IPS-20b (cell line): Measurements from ENCODE around the gene RERE.

Experiments
- H3K27ac ChIP-seq: one replicate; pipeline ENCODE4 v1.5.1; 2013; ENCODE audit warnings: low read length
- H3K27me3 ChIP-seq: 2 replicates; pipeline ENCODE4 v1.6.1; 2013; ENCODE audit warnings: mild to moderate bottlenecking, low read length, inconsistent platforms; ENCODE audit not compliant: insufficient read depth
- H3K36me3 ChIP-seq: 2 replicates; pipeline ENCODE4 v1.6.1; 2013; ENCODE audit warnings: low read depth, mild to moderate bottlenecking, inconsistent platforms, low read length, moderate library complexity; ENCODE audit not compliant: insufficient read depth
- H3K4me1 ChIP-seq: 2 replicates; pipeline ENCODE4 v1.6.1; 2013; ENCODE audit warnings: mild to moderate bottlenecking, control low read depth, inconsistent platforms, low read length, moderate library complexity; ENCODE audit not compliant: insufficient read depth
- H3K4me3 ChIP-seq: 2 replicates; pipeline ENCODE4 v1.5.1; 2013; ENCODE audit warnings: mild to moderate bottlenecking, low read length, inconsistent platforms
- H3K9ac ChIP-seq: 2 replicates; pipeline ENCODE4 v1.6.1; 2013; ENCODE audit warnings: low read depth, mild to moderate bottlenecking, inconsistent platforms, low read length, moderate library complexity
- H3K9me3 ChIP-seq: 2 replicates; pipeline ENCODE4 v1.6.1; 2013; ENCODE audit warnings: mild to moderate bottlenecking, low read depth, low read length, inconsistent platforms; ENCODE audit not compliant: insufficient read depth

RERE gene

GRCh38 chr1:8583031-8583430, 234.4 kb downstream of the RERE start:
- Histone ChIP-seq H3K27me3 (no peaks in the 10 kb centered on the region), H3K27ac (no peak overlapping the region), H3K4me1 (no peaks in the 10 kb centered on the region; the same call in 1 of the 2 replicates), H3K36me3 (peaks cover 4% of the 10 kb centered on the region; the same call in 1 of the 2 replicates), H3K9me3 (no peaks in the 10 kb centered on the region), H3K4me3 (no peak overlapping the region), H3K9ac (no peak overlapping the region)

- H3K36me3 ChIP-seq, result peaks cover 5% of the 10 kb centered on the region; the same call in 1 of the 2 replicates
- H3K27ac ChIP-seq, result no peak overlapping the region
Measured at GRCh38 chr1:8580566-8580965, 236.9 kb downstream of the RERE start.

GRCh38 chr1:8578936-8579335, 238.5 kb downstream of the RERE start:
- Histone ChIP-seq H3K36me3 (peaks cover 5% of the 10 kb centered on the region; the same call in 1 of the 2 replicates), H3K4me1 (no peaks in the 10 kb centered on the region), H3K4me3 (no peak overlapping the region), H3K27ac (no peak overlapping the region), H3K9ac (no peak overlapping the region), H3K27me3 (no peaks in the 10 kb centered on the region), H3K9me3 (no peaks in the 10 kb centered on the region)

More at GRCh38 chr1:8580566-8580965, 236.9 kb downstream of the RERE start:
- Histone ChIP-seq H3K4me1 (no peaks in the 10 kb centered on the region), H3K4me3 (no peak overlapping the region), H3K9me3 (no peaks in the 10 kb centered on the region), H3K27me3 (no peaks in the 10 kb centered on the region), H3K9ac (no peak overlapping the region)

- Histone ChIP-seq H3K27me3 (no peaks in the 10 kb centered on the region), H3K9me3 (no peaks in the 10 kb centered on the region), H3K27ac (no peak overlapping the region), H3K36me3 (peaks cover 5% of the 10 kb centered on the region; the same call in 1 of the 2 replicates), H3K4me3 (no peak overlapping the region), H3K9ac (no peak overlapping the region), H3K4me1 (no peaks in the 10 kb centered on the region)
Measured at GRCh38 chr1:8578132-8578877, 239.1 kb downstream of the RERE start.

- H3K4me1 ChIP-seq, result peaks cover 12% of the 10 kb centered on the region
- peaks cover 5% of the 10 kb centered on the region; the same call in 1 of the 2 replicates for H3K36me3 ChIP-seq
- H3K27me3 ChIP-seq, result no peaks in the 10 kb centered on the region
Measured at GRCh38 chr1:8574985-8575384, 242.5 kb downstream of the RERE start.

GRCh38 chr1:8572106-8572505, 245.3 kb downstream of the RERE start:
- Histone ChIP-seq H3K9me3 (no peaks in the 10 kb centered on the region), H3K4me1 (peaks cover 12% of the 10 kb centered on the region), H3K9ac (no peak overlapping the region), H3K27me3 (no peaks in the 10 kb centered on the region), H3K4me3 (no peak overlapping the region), H3K36me3 (no peaks in the 10 kb centered on the region), H3K27ac (no peak overlapping the region)

More at GRCh38 chr1:8574985-8575384, 242.5 kb downstream of the RERE start:
- no peak overlapping the region for H3K27ac ChIP-seq
- no peak overlapping the region for H3K4me3 ChIP-seq
- H3K9me3 ChIP-seq, result no peaks in the 10 kb centered on the region
- H3K9ac ChIP-seq, result no peak overlapping the region

GRCh38 chr1:8571200-8571984, 246.0 kb downstream of the RERE start:
- H3K9me3 ChIP-seq, result no peaks in the 10 kb centered on the region
- peaks cover 12% of the 10 kb centered on the region for H3K4me1 ChIP-seq
- no peaks in the 10 kb centered on the region for H3K27me3 ChIP-seq
- H3K27ac ChIP-seq, result no peak overlapping the region
- no peak overlapping the region for H3K9ac ChIP-seq
- H3K4me3 ChIP-seq, result no peak overlapping the region
- H3K36me3 ChIP-seq, result no peaks in the 10 kb centered on the region

- Histone ChIP-seq H3K36me3 (no peaks in the 10 kb centered on the region), H3K4me1 (peaks cover 12% of the 10 kb centered on the region), H3K27ac (no peak overlapping the region), H3K4me3 (no peak overlapping the region), H3K9ac (no peak overlapping the region), H3K27me3 (no peaks in the 10 kb centered on the region), H3K9me3 (no peaks in the 10 kb centered on the region)
Measured at GRCh38 chr1:8570465-8570864, 247.0 kb downstream of the RERE start.

GRCh38 chr1:8569242-8569641, 248.2 kb downstream of the RERE start:
- Histone ChIP-seq H3K27ac (no peak overlapping the region), H3K9me3 (no peaks in the 10 kb centered on the region), H3K36me3 (no peaks in the 10 kb centered on the region), H3K27me3 (no peaks in the 10 kb centered on the region), H3K4me3 (no peak overlapping the region), H3K4me1 (peaks cover 12% of the 10 kb centered on the region), H3K9ac (no peak overlapping the region)

- Histone ChIP-seq H3K4me1 (peaks cover 12% of the 10 kb centered on the region), H3K27ac (no peak overlapping the region), H3K9ac (no peak overlapping the region), H3K36me3 (no peaks in the 10 kb centered on the region), H3K9me3 (no peaks in the 10 kb centered on the region), H3K4me3 (no peak overlapping the region), H3K27me3 (no peaks in the 10 kb centered on the region)
Measured at GRCh38 chr1:8568837-8569236, 248.6 kb downstream of the RERE start.

GRCh38 chr1:8567146-8567545, 250.3 kb downstream of the RERE start:
- H3K27me3 ChIP-seq, result no peaks in the 10 kb centered on the region
- H3K4me1 ChIP-seq, result peaks cover 14% of the 10 kb centered on the region; the same call in 1 of the 2 replicates
- no peak overlapping the region for H3K27ac ChIP-seq
- no peak overlapping the region for H3K4me3 ChIP-seq
- H3K36me3 ChIP-seq, result no peaks in the 10 kb centered on the region
- no peak overlapping the region for H3K9ac ChIP-seq
- no peaks in the 10 kb centered on the region for H3K9me3 ChIP-seq

GRCh38 chr1:8565802-8566201, 251.6 kb downstream of the RERE start:
- H3K27ac ChIP-seq, result no peak overlapping the region
- H3K9me3 ChIP-seq, result no peaks in the 10 kb centered on the region
- H3K36me3 ChIP-seq, result no peaks in the 10 kb centered on the region
- H3K27me3 ChIP-seq, result no peaks in the 10 kb centered on the region
- no peak overlapping the region for H3K9ac ChIP-seq
- H3K4me1 ChIP-seq, result peaks cover 9% of the 10 kb centered on the region; the same call in 1 of the 2 replicates
- H3K4me3 ChIP-seq, result no peak overlapping the region
